ENCODE measurements around the gene TIGD7. TPM values are rescaled to one million over a fixed set of nuclear protein-coding genes. Genes with fewer than 3 reads are reported as not detected.
A peak's percentile ranks its signal among the peaks of the same experiment; 100 is the strongest.

The TIGD7 gene
- total and polyA plus RNA-seq, 2 of the 8 experiments (the other 6 are each of a cell fraction or from before 2014, with no cell fraction given), result 3.0 to 8.9 TPM

- Histone ChIP-seq H3K23ac (ENCODE audit: insufficient read length) (no peak overlapping the region), H3K79me1 (ENCODE audit: low read depth, low read length) (no peaks in the 10 kb centered on the region), H3K4me1 (replicated peaks in 1 of 4; ENCODE audit: control insufficient read depth in 3 of 4, insufficient read depth in 4 of 4, low read length in 3 of 4) (no peaks in the 10 kb centered on the region), H3K23me2 (ENCODE audit: low read depth, low read length) (no peaks in the 10 kb centered on the region), H2AFZ (ENCODE audit: low read length) (no peak overlapping the region), H3K14ac (ENCODE audit: insufficient read length) (no peak overlapping the region), H3K79me2 (ENCODE audit: control insufficient read depth in 1 of 2, insufficient read depth in 2 of 2, low read length in 2 of 2) (no peaks in the 10 kb centered on the region), H2AK5ac (ENCODE audit: low read depth, low read length) (no peak overlapping the region), H3K27me3 (replicated peaks in 1 of 4; ENCODE audit: control insufficient read depth in 3 of 4, extremely low read depth in 1 of 4, insufficient read depth in 3 of 4, low read length in 3 of 4) (no peaks in the 10 kb centered on the region; a peak in 1 of 7 replicates), H3K18ac (ENCODE audit: extremely low read depth, low read length) (no peak overlapping the region), H2BK15ac (ENCODE audit: low read length) (no peak overlapping the region), H3K36me3 (ENCODE audit: control insufficient read depth in 2 of 4, insufficient read depth in 4 of 4, low read length in 3 of 4) (peaks cover 23 to 72% (median 54%) of the 10 kb centered on the region in 4 experiments), H3K4me2 (ENCODE audit: insufficient read depth in 1 of 2, low read depth in 2 of 2, low read length in 2 of 2) (no peak overlapping the region), H3K4me3 (ENCODE audit: extremely low read depth in 1 of 4, insufficient read depth in 2 of 4, low read depth in 3 of 4, low read length in 4 of 4) (peak overlapping the region in 1 of 4 experiments; percentile 23; a peak in 2 of 8 replicates), H4K91ac (replicated peaks; ENCODE audit: insufficient read length, low read length) (no peak overlapping the region), H2BK5ac (ENCODE audit: low read depth, low read length) (no peak overlapping the region), H4K20me1 (replicated peaks in 1 of 2; ENCODE audit: control insufficient read depth in 1 of 2, insufficient read depth in 2 of 2, low read length in 2 of 2) (no peaks in the 10 kb centered on the region), H3K9me3 (ENCODE audit: insufficient read depth in 2 of 2, low read depth in 1 of 2, low read length in 1 of 2) (peaks cover 81 to 96% of the 10 kb centered on the region in 2 experiments), H4K5ac (ENCODE audit: insufficient read length, low read depth, low read length) (no peak overlapping the region), H3K56ac (replicated peaks; ENCODE audit: insufficient read length, low read depth, low read length) (no peak overlapping the region), H2BK20ac (ENCODE audit: low read length) (no peak overlapping the region), H3K27ac (ENCODE audit: low read depth, low read length) (no peak overlapping the region), H4K8ac (ENCODE audit: extremely low read depth, insufficient read depth, low read length) (no peak overlapping the region), H2BK120ac (replicated peaks; ENCODE audit: low read depth, low read length) (no peak overlapping the region), H3K9ac (replicated peaks in 1 of 4; ENCODE audit: extremely low read depth in 1 of 4, low read depth in 3 of 4, low read length in 3 of 4) (no peak overlapping the region), H3K4ac (replicated peaks; ENCODE audit: insufficient read length, low read depth, low read length) (no peak overlapping the region), H2BK12ac (ENCODE audit: low read depth, low read length) (no peak overlapping the region)
- WGBS, 2 experiments (ENCODE audit: extremely low coverage in 1 of 2, insufficient coverage in 1 of 2, insufficient read length in 1 of 2, insufficient replicate concordance in 2 of 2, low coverage in 1 of 2, low lambda C conversion rate in 2 of 2, missing lambda C conversion rate in 1 of 2), result 85% methylated on average over 3 of the region's 3 CpGs; no CpG with 5 or more reads in 1 of the 2 experiments
- POLR2A ChIA-PET (ENCODE audit: partially characterized antibody), result interaction anchor here (1.5 kb wide), 1 partner anchor 18 kb away, joined by 4 read pairs; no protein-coding TSS in a partner anchor
- FAIRE-seq (no peak), DNase-seq (ENCODE audit: low read depth in 1 of 2, low spot score in 2 of 2) (no peak)
- CTCF ChIA-PET (ENCODE audit: partially characterized antibody), result interaction anchor here (0.6 kb wide), 1 partner anchor 533 kb away, joined by 3 read pairs; no protein-coding TSS in a partner anchor
- TF ChIP-seq KDM1A (IDR thresholded peaks at IDR 0.05; ENCODE audit: borderline replicate concordance, low read length) (peak; percentile 95), CBX5 (IDR thresholded peaks at IDR 0.05; ENCODE audit: low read depth, low read length) (0 out of 2 replicates have a peak, but pooled peaks have one; percentile 64), PHF8 (conservative IDR thresholded peaks at IDR 0.05; ENCODE audit: low read depth, low read length) (no peak), KDM4A (IDR thresholded peaks at IDR 0.05; ENCODE audit: low read depth, low read length, severe bottlenecking) (no peak), HDAC2 (IDR thresholded peaks at IDR 0.05; ENCODE audit: borderline replicate concordance in 1 of 2, low read depth in 2 of 2, low read length in 2 of 2) (peak in 1 of 2 experiments; percentile 39; a peak in 1 of 4 replicates), CEBPB (IDR thresholded peaks at IDR 0.05; ENCODE audit: low read depth, low read length) (peak; percentile 13; the same call in 1 of the 2 replicates), CHD2 (IDR thresholded peaks at IDR 0.05; ENCODE audit: low read length) (0 out of 2 replicates have a peak, but pooled peaks have one; percentile 12)
- TF ChIP-seq, protein P1, sequence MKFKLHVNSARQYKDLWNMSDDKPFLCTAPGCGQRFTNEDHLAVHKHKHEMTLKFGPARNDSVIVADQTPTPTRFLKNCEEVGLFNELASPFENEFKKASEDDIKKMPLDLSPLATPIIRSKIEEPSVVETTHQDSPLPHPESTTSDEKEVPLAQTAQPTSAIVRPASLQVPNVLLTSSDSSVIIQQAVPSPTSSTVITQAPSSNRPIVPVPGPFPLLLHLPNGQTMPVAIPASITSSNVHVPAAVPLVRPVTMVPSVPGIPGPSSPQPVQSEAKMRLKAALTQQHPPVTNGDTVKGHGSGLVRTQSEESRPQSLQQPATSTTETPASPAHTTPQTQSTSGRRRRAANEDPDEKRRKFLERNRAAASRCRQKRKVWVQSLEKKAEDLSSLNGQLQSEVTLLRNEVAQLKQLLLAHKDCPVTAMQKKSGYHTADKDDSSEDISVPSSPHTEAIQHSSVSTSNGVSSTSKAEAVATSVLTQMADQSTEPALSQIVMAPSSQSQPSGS (IDR thresholded peaks at IDR 0.05; ENCODE audit: low read length), result 0 out of 2 replicates have a peak, but pooled peaks have one; percentile 41
Observed at GRCh38 chr16:3317315-3317999, 12.2 kb upstream of the TIGD7 start.
